IMR-90 (cell line): ENCODE data around the gene MSI2. TPM values are rescaled to one million over a fixed set of nuclear protein-coding genes. Genes with fewer than 3 reads are reported as not detected.

Source experiments
- ATAC-seq: fragments of 200-7000 bp; cut with Tn5 transposase; 2 replicates; pipeline ENCODE4 v1.9.1; 2020; ENCODE audit warnings: low read depth, mild to moderate bottlenecking, moderate library complexity
- BruUV-seq: library from RNA; stranded (reverse); fragments of 400-500 nt; replicated peaks from 2 replicates; lab custom pipeline; 2021; lab: Mats Ljungman, UMichigan
- CTCF ChIA-PET: fragments of 300-600 bp; formaldehyde crosslinking; extraction: SDS; loops from one replicate; lab custom pipeline; 2021; ENCODE audit warnings: antibody characterized with exemption; lab: Yijun Ruan, JAX
- POLR2A ChIA-PET: fragments of 300-600 bp; sonication (Branson Sonifier 250); formaldehyde crosslinking; loops from one replicate; lab custom pipeline; 2022; ENCODE audit warnings: antibody characterized with exemption; ENCODE audit not compliant: unreplicated experiment; lab: Charles Lee
- DNase-seq: peaks from one replicate; pipeline ENCODE4 v3.0.0; 2013
- H2AFZ ChIP-seq: replicated peaks from 2 replicates; pipeline ENCODE3; 2013; ENCODE audit warnings: low read length, mild to moderate bottlenecking; ENCODE audit not compliant: poor library complexity
- H2AK5ac ChIP-seq: 2 replicates; pipeline ENCODE4 v1.6.1; 2013; ENCODE audit warnings: low read depth, low read length, inconsistent platforms
- H2AK9ac ChIP-seq: replicated peaks from 2 replicates; pipeline ENCODE3; 2013; ENCODE audit warnings: mild to moderate bottlenecking, low read depth, low read length, moderate library complexity; ENCODE audit not compliant: poor library complexity
- H2BK120ac ChIP-seq: 2 replicates; pipeline ENCODE4 v1.6.1; 2013; ENCODE audit warnings: low read depth, low read length, inconsistent platforms
- H2BK15ac ChIP-seq: 3 replicates; pipeline ENCODE4 v1.6.1; 2013; ENCODE audit warnings: low read depth, low read length, inconsistent platforms
- H2BK20ac ChIP-seq: 2 replicates; pipeline ENCODE4 v1.6.1; 2013; ENCODE audit warnings: low read depth, mild to moderate bottlenecking, inconsistent platforms, low read length, moderate library complexity
- H2BK5ac ChIP-seq: 2 replicates; pipeline ENCODE4 v1.6.1; 2013; ENCODE audit warnings: mild to moderate bottlenecking, low read depth, low read length, inconsistent platforms; ENCODE audit not compliant: poor library complexity, severe bottlenecking
- H3K14ac ChIP-seq: replicated peaks from 2 replicates; pipeline ENCODE4 v1.6.1; 2013; ENCODE audit warnings: low read depth, low read length, inconsistent platforms
- H3K18ac ChIP-seq: 2 replicates; pipeline ENCODE4 v1.6.1; 2013; ENCODE audit warnings: low read depth, low read length, control low read depth
- H3K23ac ChIP-seq: 2 replicates; pipeline ENCODE4 v1.6.1; 2013; ENCODE audit warnings: low read depth, low read length, inconsistent platforms
- H3K27ac ChIP-seq: 2 replicates; pipeline ENCODE4 v1.5.1; 2013; ENCODE audit warnings: mild to moderate bottlenecking, control low read depth, low read length; ENCODE audit not compliant: insufficient read depth
- H3K27me3 ChIP-seq: 2 replicates; pipeline ENCODE4 v1.6.1; 2013; ENCODE audit warnings: low read length; ENCODE audit not compliant: control insufficient read depth, insufficient read depth
- H3K36me3 ChIP-seq: 2 replicates; pipeline ENCODE4 v1.6.1; 2013; ENCODE audit warnings: low read length, mixed read lengths; ENCODE audit not compliant: control insufficient read depth, insufficient read depth
- H3K4ac ChIP-seq: 2 replicates; pipeline ENCODE4 v1.6.1; 2013; ENCODE audit warnings: low read depth, low read length, inconsistent platforms
- H3K4me1 ChIP-seq: 2 replicates; pipeline ENCODE4 v1.6.1; 2013; ENCODE audit warnings: low read length, mixed read lengths; ENCODE audit not compliant: control insufficient read depth, insufficient read depth
- H3K4me2 ChIP-seq: 2 replicates; pipeline ENCODE4 v1.6.1; 2013; ENCODE audit warnings: low read depth, mild to moderate bottlenecking, control low read depth, low read length, moderate library complexity
- H3K4me3 ChIP-seq: 2 replicates; pipeline ENCODE4 v1.5.1; 2013; ENCODE audit warnings: low read depth, mild to moderate bottlenecking, control low read depth, low read length, moderate library complexity; ENCODE audit not compliant: insufficient read depth
- H3K56ac ChIP-seq: 2 replicates; pipeline ENCODE4 v1.6.1; 2013; ENCODE audit warnings: low read length, inconsistent platforms; ENCODE audit not compliant: insufficient read depth; ENCODE audit errors: extremely low read depth
- H3K79me1 ChIP-seq, 2 experiments: 2 replicates each; pipeline ENCODE4 v1.6.1; 2013; ENCODE audit warnings: low read length in 2 of 2, inconsistent platforms in 1 of 2, low read depth in 1 of 2
- H3K9ac ChIP-seq: 2 replicates; pipeline ENCODE4 v1.6.1; 2013; ENCODE audit warnings: low read depth, low read length, control low read depth
- H3K9me1 ChIP-seq: 2 replicates; pipeline ENCODE4 v1.6.1; 2013; ENCODE audit warnings: low read length, inconsistent platforms; ENCODE audit not compliant: insufficient read depth
- H3K9me3 ChIP-seq: 2 replicates; pipeline ENCODE4 v1.6.1; 2013; ENCODE audit warnings: low read length; ENCODE audit not compliant: control insufficient read depth, insufficient read depth
- H4K20me1 ChIP-seq: 2 replicates; pipeline ENCODE4 v1.6.1; 2013; ENCODE audit warnings: low read length, inconsistent platforms; ENCODE audit not compliant: insufficient read depth
- H4K5ac ChIP-seq: 2 replicates; pipeline ENCODE4 v1.6.1; 2013; ENCODE audit warnings: mild to moderate bottlenecking, low read depth, low read length, control low read depth
- H4K8ac ChIP-seq, 2 experiments: 2 replicates each; pipeline ENCODE4 v1.6.1; 2013; ENCODE audit warnings: low read depth in 2 of 2, low read length in 2 of 2, control low read depth in 1 of 2, inconsistent platforms in 1 of 2
- H4K91ac ChIP-seq: 2 replicates; pipeline ENCODE4 v1.6.1; 2013; ENCODE audit warnings: low read depth, low read length, inconsistent platforms; ENCODE audit not compliant: insufficient read depth
- CEBPB ChIP-seq: IDR thresholded peaks from 2 replicates; pipeline ENCODE4 v1.6.1; 2012; ENCODE audit warnings: low read depth, low read length, improper control_type of control experiment
- CTCF ChIP-seq: conservative IDR thresholded peaks from 2 replicates; pipeline ENCODE4 v1.5.1; 2012; ENCODE audit warnings: mild to moderate bottlenecking, low read depth, low read length, improper control_type of control experiment
- MAFK ChIP-seq: IDR thresholded peaks from 2 replicates; pipeline ENCODE4 v1.6.1; 2012; ENCODE audit warnings: low read depth, low read length, improper control_type of control experiment
- MAZ ChIP-seq: IDR thresholded peaks from 2 replicates; pipeline ENCODE4 v1.6.1; 2012; ENCODE audit warnings: low read depth, mild to moderate bottlenecking, low read length, improper control_type of control experiment, moderate library complexity, borderline replicate concordance
- NFE2L2 ChIP-seq: fragments of 150-350 bp; IDR thresholded peaks from 2 replicates; pipeline ENCODE4 v1.6.1; 2016; ENCODE audit warnings: low read depth, mild to moderate bottlenecking, low read length
- POLR2A ChIP-seq: IDR thresholded peaks from 2 replicates; pipeline ENCODE4 v1.6.1; 2012; ENCODE audit warnings: mild to moderate bottlenecking, low read depth, low read length
- RAD21 ChIP-seq: IDR thresholded peaks from 2 replicates; pipeline ENCODE4 v1.6.1; 2012; ENCODE audit warnings: low read length, improper control_type of control experiment
- WGBS, 2 experiments: methylation state at CpG; one replicate each; pipeline versions ENCODE4 v1.1.5 to v1.1.7; 2013; ENCODE audit warnings: missing lambda C conversion rate in 2 of 2; ENCODE audit not compliant: insufficient read length in 1 of 2; ENCODE audit errors: extremely low coverage in 2 of 2; 5-methylcytosine and 5-hydroxymethylcytosine counted together
- dilution Hi-C: fragments of 300-500 bp; cut with HindIII; formaldehyde crosslinking; loops from one replicate; pipeline ENCODE4 v1.14.3; 2018; ENCODE audit warnings: low sequenced_read_pairs; ENCODE audit not compliant: unreplicated experiment
- in situ Hi-C: fragments of 300-500 bp; cut with MboI; formaldehyde crosslinking; loops from 3 replicates; pipeline ENCODE4 v1.14.3; 2019; ENCODE audit warnings: low sequenced_read_pairs, inconsistent platforms, mixed read lengths
- intact Hi-C: fragments of 100-400 bp; cut with micrococcal nuclease; formaldehyde crosslinking; loops from 2 replicates; pipeline ENCODE4 v1.10.0; 2022
- polyA plus RNA-seq, 3 experiments: library from polyadenylated mRNA; depleted of rRNA; stranded (reverse); fragments of >200 nt; gene quantifications; 2 replicates each; pipeline ENCODE4 v1.2.3, GENCODE V29; 2012; ENCODE audit warnings: low replicate concordance in 1 of 3
- total RNA-seq: library from RNA; depleted of rRNA; stranded (reverse); fragments of >200 nt; gene quantifications from 2 replicates; pipeline ENCODE4 v1.2.3, GENCODE V29; 2012

MSI2 gene
- total and polyA plus RNA-seq, 2 of the 4 experiments (the other 2 are of a cell fraction): 13.0 to 16.0 TPM

- H4K8ac ChIP-seq: no peak overlapping the region
- H2BK15ac ChIP-seq: no peak overlapping the region; the same call in 2 of the 3 replicates
- peaks cover 13% of the 10 kb centered on the region for H3K4me1 ChIP-seq
- BruUV-seq: no TSS peak
- H4K5ac ChIP-seq: no peak overlapping the region
- ATAC-seq (no peak), DNase-seq (no peak)
- no peak overlapping the region for H2AK5ac ChIP-seq
- no peak overlapping the region for H3K56ac ChIP-seq
- no peak overlapping the region for H3K4me3 ChIP-seq
- no peak overlapping the region for H2BK120ac ChIP-seq
- no peak overlapping the region for H3K14ac ChIP-seq
- no peak overlapping the region for H2BK5ac ChIP-seq
- no peak overlapping the region for H3K9ac ChIP-seq
- POLR2A ChIA-PET: no interaction called here
- no peak overlapping the region for H2BK20ac ChIP-seq
- 100% methylated on average over 2 of the region's 13 CpGs; no CpG with 5 or more reads in 1 of the 2 experiments for WGBS, 2 experiments
- H4K91ac ChIP-seq: no peak overlapping the region
- H3K18ac ChIP-seq: no peak overlapping the region
- CTCF ChIA-PET: no interaction called here
- H3K79me1 ChIP-seq: peaks cover 8 to 19% of the 10 kb centered on the region in 2 experiments; a peak in 3 of 4 replicates
- H4K20me1 ChIP-seq: no peaks in the 10 kb centered on the region
- H3K27ac ChIP-seq: no peak overlapping the region
- H3K9me3 ChIP-seq: no peaks in the 10 kb centered on the region
- dilution Hi-C loops: no loop called here
- TF ChIP-seq POLR2A: no peak
- no peak for TF ChIP-seq NFE2L2
- no peak for TF ChIP-seq CEBPB
- TF ChIP-seq MAFK: no peak
- no peak for TF ChIP-seq RAD21
- TF ChIP-seq MAZ: no peak
- no peak for TF ChIP-seq CTCF
- H3K4ac ChIP-seq: no peak overlapping the region
- in situ Hi-C loops: no loop called here
- no peak overlapping the region for H3K23ac ChIP-seq
- H2AFZ ChIP-seq: no peak overlapping the region
- intact Hi-C loops: no loop called here
- no peaks in the 10 kb centered on the region for H3K36me3 ChIP-seq
- H2AK9ac ChIP-seq: no peak overlapping the region
- no peak overlapping the region for H3K4me2 ChIP-seq
- H3K27me3 ChIP-seq: no peaks in the 10 kb centered on the region
- H3K9me1 ChIP-seq: peaks cover 7% of the 10 kb centered on the region
Observed at GRCh38 chr17:57366558-57367351, 110.4 kb downstream of the MSI2 start.
